ENCODE measurements around the gene TMEFF2. TPM values are rescaled to one million over a fixed set of nuclear protein-coding genes. Genes with fewer than 3 reads are reported as not detected.

TMEFF2 gene
- total and polyA plus RNA-seq, 10 of the 15 experiments (the other 5 are each of a cell fraction or from before 2014, with no cell fraction given) = not detected

- Histone ChIP-seq H3K9ac (ENCODE audit: control insufficient read depth, insufficient read depth, low read length) (no peak overlapping the region), H3K27me3 (replicated peaks in 1 of 2; ENCODE audit: control insufficient read depth in 2 of 2, insufficient read depth in 2 of 2, low read length in 1 of 2) (no peaks in the 10 kb centered on the region; a peak in 1 of 4 replicates), H3K4me3 (no peak overlapping the region), H4K20me1 (ENCODE audit: control insufficient read depth, insufficient read depth) (no peaks in the 10 kb centered on the region), H3K4me2 (ENCODE audit: control insufficient read depth, insufficient read depth) (no peak overlapping the region), H3K79me2 (ENCODE audit: control insufficient read depth, insufficient read depth, low read length) (no peaks in the 10 kb centered on the region), H2AFZ (ENCODE audit: control insufficient read depth, low read depth, low read length) (no peak overlapping the region), H3K36me3 (ENCODE audit: control insufficient read depth in 2 of 2, insufficient read depth in 2 of 2, low read length in 1 of 2) (no peaks in the 10 kb centered on the region), H3K4me1 (ENCODE audit: control insufficient read depth, insufficient read depth, low read length) (no peaks in the 10 kb centered on the region), H3K27ac (ENCODE audit: control insufficient read depth, insufficient read depth) (no peak overlapping the region), H3K9me3 (replicated peaks; ENCODE audit: control insufficient read depth, insufficient read depth, low read length) (no peaks in the 10 kb centered on the region)
- RAD21 ChIA-PET (ENCODE audit: unreplicated experiment) = no interaction called here
- DNase-seq (ENCODE audit: low read depth, low spot score) = no peak
- in situ Hi-C loops (cut with MboI) = no loop called here
- 0% methylated on average over 2 of the region's 2 CpGs for WGBS (ENCODE audit: insufficient coverage, insufficient replicate concordance, low lambda C conversion rate, missing lambda C conversion rate)
- CTCF ChIA-PET = interaction anchor here (0.8 kb wide), 1 partner anchor 192 kb away, joined by 3 read pairs; no protein-coding TSS in a partner anchor
- BruUV-seq (replicated peaks) = no TSS peak
- TF ChIP-seq, protein P1, sequence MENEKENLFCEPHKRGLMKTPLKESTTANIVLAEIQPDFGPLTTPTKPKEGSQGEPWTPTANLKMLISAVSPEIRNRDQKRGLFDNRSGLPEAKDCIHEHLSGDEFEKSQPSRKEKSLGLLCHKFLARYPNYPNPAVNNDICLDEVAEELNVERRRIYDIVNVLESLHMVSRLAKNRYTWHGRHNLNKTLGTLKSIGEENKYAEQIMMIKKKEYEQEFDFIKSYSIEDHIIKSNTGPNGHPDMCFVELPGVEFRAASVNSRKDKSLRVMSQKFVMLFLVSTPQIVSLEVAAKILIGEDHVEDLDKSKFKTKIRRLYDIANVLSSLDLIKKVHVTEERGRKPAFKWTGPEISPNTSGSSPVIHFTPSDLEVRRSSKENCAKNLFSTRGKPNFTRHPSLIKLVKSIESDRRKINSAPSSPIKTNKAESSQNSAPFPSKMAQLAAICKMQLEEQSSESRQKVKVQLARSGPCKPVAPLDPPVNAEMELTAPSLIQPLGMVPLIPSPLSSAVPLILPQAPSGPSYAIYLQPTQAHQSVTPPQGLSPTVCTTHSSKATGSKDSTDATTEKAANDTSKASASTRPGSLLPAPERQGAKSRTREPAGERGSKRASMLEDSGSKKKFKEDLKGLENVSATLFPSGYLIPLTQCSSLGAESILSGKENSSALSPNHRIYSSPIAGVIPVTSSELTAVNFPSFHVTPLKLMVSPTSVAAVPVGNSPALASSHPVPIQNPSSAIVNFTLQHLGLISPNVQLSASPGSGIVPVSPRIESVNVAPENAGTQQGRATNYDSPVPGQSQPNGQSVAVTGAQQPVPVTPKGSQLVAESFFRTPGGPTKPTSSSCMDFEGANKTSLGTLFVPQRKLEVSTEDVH (IDR thresholded peaks at IDR 0.05; ENCODE audit: low read depth, partially characterized antibody) = no peak
- TF ChIP-seq POU2F2 (IDR thresholded peaks at IDR 0.05; ENCODE audit: borderline replicate concordance, low read depth, low read length) (no peak), TCF12 (IDR thresholded peaks at IDR 0.05; ENCODE audit: low read depth, low read length) (no peak), TBL1XR1 (IDR thresholded peaks at IDR 0.05; ENCODE audit: low read depth, low read length) (no peak), CBFB (IDR thresholded peaks at IDR 0.05; ENCODE audit: low read depth) (no peak), PML (IDR thresholded peaks at IDR 0.05; ENCODE audit: low read length) (no peak)
- TF ChIP-seq, protein P2, sequence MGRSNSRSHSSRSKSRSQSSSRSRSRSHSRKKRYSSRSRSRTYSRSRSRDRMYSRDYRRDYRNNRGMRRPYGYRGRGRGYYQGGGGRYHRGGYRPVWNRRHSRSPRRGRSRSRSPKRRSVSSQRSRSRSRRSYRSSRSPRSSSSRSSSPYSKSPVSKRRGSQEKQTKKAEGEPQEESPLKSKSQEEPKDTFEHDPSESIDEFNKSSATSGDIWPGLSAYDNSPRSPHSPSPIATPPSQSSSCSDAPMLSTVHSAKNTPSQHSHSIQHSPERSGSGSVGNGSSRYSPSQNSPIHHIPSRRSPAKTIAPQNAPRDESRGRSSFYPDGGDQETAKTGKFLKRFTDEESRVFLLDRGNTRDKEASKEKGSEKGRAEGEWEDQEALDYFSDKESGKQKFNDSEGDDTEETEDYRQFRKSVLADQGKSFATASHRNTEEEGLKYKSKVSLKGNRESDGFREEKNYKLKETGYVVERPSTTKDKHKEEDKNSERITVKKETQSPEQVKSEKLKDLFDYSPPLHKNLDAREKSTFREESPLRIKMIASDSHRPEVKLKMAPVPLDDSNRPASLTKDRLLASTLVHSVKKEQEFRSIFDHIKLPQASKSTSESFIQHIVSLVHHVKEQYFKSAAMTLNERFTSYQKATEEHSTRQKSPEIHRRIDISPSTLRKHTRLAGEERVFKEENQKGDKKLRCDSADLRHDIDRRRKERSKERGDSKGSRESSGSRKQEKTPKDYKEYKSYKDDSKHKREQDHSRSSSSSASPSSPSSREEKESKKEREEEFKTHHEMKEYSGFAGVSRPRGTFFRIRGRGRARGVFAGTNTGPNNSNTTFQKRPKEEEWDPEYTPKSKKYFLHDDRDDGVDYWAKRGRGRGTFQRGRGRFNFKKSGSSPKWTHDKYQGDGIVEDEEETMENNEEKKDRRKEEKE (IDR thresholded peaks at IDR 0.05) = no peak
- no peak for FAIRE-seq
- ATAC-seq = no peak
- intact Hi-C loops (cut with micrococcal nuclease; ENCODE audit: unreplicated experiment) = no loop called here
- SMC1A ChIA-PET (ENCODE audit: uncharacterized antibody, unreplicated experiment) = interaction anchor here (1.0 to 1.3 kb wide), 2 partner anchors 14 to 24 kb away, joined by 3 to 4 read pairs; no protein-coding TSS in a partner anchor
- POLR2A ChIA-PET = no interaction called here
Observed at GRCh38 chr2:191970867-191971266, 223.9 kb downstream of the TMEFF2 start.
